NCI-H2029 (cell line): ENCODE data around the gene SH3RF2.
"Not testable (repeated sequence)": the region's sequence is repeated elsewhere in the genome, so short reads cannot be mapped to it uniquely, and the experiment has no call there.

Experiments used
- DNase-seq: peaks from one replicate; lab custom pipeline; 2025; lab: John Stamatoyannopoulos, UW

SH3RF2 gene

GRCh38 chr5:146079695-146080373, 143.5 kb downstream of the SH3RF2 start:
- no peak for DNase-seq

GRCh38 chr5:146081556-146081955, 145.2 kb downstream of the SH3RF2 start:
- DNase-seq: no peak

- no peak for DNase-seq
These were observed 146.4 kb downstream of the SH3RF2 start for GRCh38 chr5:146082798-146083197.

GRCh38 chr5:146084376-146084775, 148.0 kb downstream of the SH3RF2 start:
- no peak for DNase-seq

GRCh38 chr5:146088098-146088497, 151.7 kb downstream of the SH3RF2 start:
- DNase-seq: no peak

- no peak for DNase-seq
These were observed 152.9 kb downstream of the SH3RF2 start for GRCh38 chr5:146089287-146089686.

- no peak for DNase-seq
These were observed 155.5 kb downstream of the SH3RF2 start for GRCh38 chr5:146091881-146092280.

GRCh38 chr5:146098047-146098446, 161.7 kb downstream of the SH3RF2 start:
- DNase-seq: no peak

- DNase-seq: no peak
These were observed 165.3 kb downstream of the SH3RF2 start for GRCh38 chr5:146101646-146102045.

GRCh38 chr5:146103594-146103993, 167.2 kb downstream of the SH3RF2 start:
- DNase-seq: no peak

GRCh38 chr5:146105477-146105876, 169.1 kb downstream of the SH3RF2 start, which contains the start of gene PLAC8L1:
TSS of gene PLAC8L1 (minus strand) at chr5:146105577. CDS start at chr5:146104311, 1,266 bp downstream.
- DNase-seq: no peak

- DNase-seq: no peak
These were observed 171.5 kb downstream of the SH3RF2 start for GRCh38 chr5:146107901-146108300.

- not testable (repeated sequence) for DNase-seq
These were observed 172.5 kb downstream of the SH3RF2 start for GRCh38 chr5:146108870-146109269.

GRCh38 chr5:146109379-146109778, 173.0 kb downstream of the SH3RF2 start:
- no peak for DNase-seq

GRCh38 chr5:146111409-146111808, 175.0 kb downstream of the SH3RF2 start:
- DNase-seq: peak; percentile 3

GRCh38 chr5:146112476-146112875, 176.1 kb downstream of the SH3RF2 start:
- no peak for DNase-seq
